ENCODE data around the gene DAPK3.

DNA sequence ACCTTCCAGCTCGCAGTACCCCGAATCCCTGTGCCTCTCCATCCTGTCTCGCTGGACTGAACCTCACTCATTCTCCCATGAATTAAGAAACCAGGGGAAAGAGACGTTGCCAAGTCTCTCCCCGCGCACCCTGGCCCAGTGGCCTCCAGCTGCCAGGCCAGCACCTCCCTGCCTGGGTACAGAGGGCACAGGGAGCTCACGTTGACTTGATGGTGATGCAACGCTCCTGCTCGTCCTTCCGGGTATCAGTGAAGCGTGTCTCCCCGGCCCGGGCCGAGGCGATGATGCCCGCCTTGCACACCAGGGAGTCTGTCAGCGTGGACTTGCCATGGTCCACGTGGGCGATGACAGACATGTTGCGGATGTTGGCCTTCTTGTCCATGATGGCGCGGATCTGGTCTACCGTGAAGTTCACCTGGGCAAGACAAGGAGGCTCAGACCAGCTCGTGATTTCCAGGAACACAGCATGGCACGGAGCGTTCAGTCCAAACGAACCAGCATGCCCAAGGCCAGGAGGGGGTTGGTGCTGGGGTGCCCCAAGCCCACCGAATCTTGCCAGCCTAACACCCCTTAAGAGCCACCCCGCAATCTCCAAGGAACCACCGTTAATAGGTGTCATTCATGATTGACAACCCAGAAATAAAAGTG, 13.2 kb upstream of the DAPK3 start:
- TF ChIP-seq, protein P1, sequence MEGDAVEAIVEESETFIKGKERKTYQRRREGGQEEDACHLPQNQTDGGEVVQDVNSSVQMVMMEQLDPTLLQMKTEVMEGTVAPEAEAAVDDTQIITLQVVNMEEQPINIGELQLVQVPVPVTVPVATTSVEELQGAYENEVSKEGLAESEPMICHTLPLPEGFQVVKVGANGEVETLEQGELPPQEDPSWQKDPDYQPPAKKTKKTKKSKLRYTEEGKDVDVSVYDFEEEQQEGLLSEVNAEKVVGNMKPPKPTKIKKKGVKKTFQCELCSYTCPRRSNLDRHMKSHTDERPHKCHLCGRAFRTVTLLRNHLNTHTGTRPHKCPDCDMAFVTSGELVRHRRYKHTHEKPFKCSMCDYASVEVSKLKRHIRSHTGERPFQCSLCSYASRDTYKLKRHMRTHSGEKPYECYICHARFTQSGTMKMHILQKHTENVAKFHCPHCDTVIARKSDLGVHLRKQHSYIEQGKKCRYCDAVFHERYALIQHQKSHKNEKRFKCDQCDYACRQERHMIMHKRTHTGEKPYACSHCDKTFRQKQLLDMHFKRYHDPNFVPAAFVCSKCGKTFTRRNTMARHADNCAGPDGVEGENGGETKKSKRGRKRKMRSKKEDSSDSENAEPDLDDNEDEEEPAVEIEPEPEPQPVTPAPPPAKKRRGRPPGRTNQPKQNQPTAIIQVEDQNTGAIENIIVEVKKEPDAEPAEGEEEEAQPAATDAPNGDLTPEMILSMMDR (IDR thresholded peaks at IDR 0.05), result no peak
- TF ChIP-seq POLR2A (IDR thresholded peaks at IDR 0.05), result no peak

All from transverse colon (tissue), 3 donors.